ENCODE results near the gene MVD. TPM values are rescaled to one million over a fixed set of nuclear protein-coding genes. Genes with fewer than 3 reads are reported as not detected.

MVD gene
- total and polyA plus RNA-seq, 3 experiments from 2014 or later: 25.6 to 59.7 (median 58.0) TPM

- Histone ChIP-seq H3K9me3 (ENCODE audit: low read length) (no peaks in the 10 kb centered on the region), H3K27me3 (ENCODE audit: insufficient read depth, low read length, poor library complexity, severe bottlenecking) (no peaks in the 10 kb centered on the region), H3K27ac (ENCODE audit: low read depth, low read length) (peak overlapping the region; percentile 75), H3K4me1 (ENCODE audit: insufficient read depth, low read length) (peaks cover 40% of the 10 kb centered on the region), H3K4me3 (ENCODE audit: low read length) (peak overlapping the region; percentile 61), H3K36me3 (ENCODE audit: insufficient read depth, low read length) (no peaks in the 10 kb centered on the region)
- H3K4me1 Mint-ChIP-seq: peaks cover 31 to 48% (median 31%) of the 10 kb centered on the region in 3 donors
- POLR2A ChIA-PET: interaction anchor here (1.6 to 2.4 kb wide), 2 partner anchors 14 to 68 kb away, joined by 8 to 15 read pairs; no protein-coding TSS in a partner anchor
- H3K4me3 Mint-ChIP-seq: peak overlapping the region; percentile 75 to 90 (median 82)
- peaks cover 0 to 34% (median 3%) of the 10 kb centered on the region in 3 donors for H3K36me3 Mint-ChIP-seq
- H3K27ac Mint-ChIP-seq: peak overlapping the region; percentile 83 to 97 (median 92)
- CTCF ChIA-PET: interaction anchor here (1.0 to 4.2 kb wide), 3 partner anchors 14 to 159 kb away, joined by 3 to 21 read pairs (median 6); partner anchors contain the start of gene ZC3H18
- no peaks in the 10 kb centered on the region for H3K27me3 Mint-ChIP-seq
- peaks cover 0 to 6% (median 3%) of the 10 kb centered on the region in 5 donors for H3K9me3 Mint-ChIP-seq
- peak; percentile 46 to 73 (median 56) for DNase-seq
Observed at GRCh38 chr16:88634141-88634993, 28.5 kb downstream of the MVD start.

- H3K27me3 Mint-ChIP-seq: no peaks in the 10 kb centered on the region
- H3K9me3 Mint-ChIP-seq: peaks cover 0 to 6% (median 3%) of the 10 kb centered on the region in 5 donors
- peaks cover 34% of the 10 kb centered on the region for H3K4me1 ChIP-seq (ENCODE audit: insufficient read depth, low read length)
- peak overlapping the region; percentile 75 to 90 (median 82) for H3K4me3 Mint-ChIP-seq
- no peaks in the 10 kb centered on the region for H3K27me3 ChIP-seq (ENCODE audit: insufficient read depth, low read length, poor library complexity, severe bottlenecking)
- peak overlapping the region; percentile 75 for H3K27ac ChIP-seq (ENCODE audit: low read depth, low read length)
- ChIA-PET POLR2A (interaction anchor here (0.7 to 2.4 kb wide), 5 partner anchors 14 to 69 kb away, joined by 3 to 15 read pairs (median 4); partner anchors contain the start of gene MVD), CTCF (interaction anchor here (0.7 to 4.2 kb wide), 11 partner anchors 13 to 1140 kb away, joined by 3 to 21 read pairs (median 3); partner anchors contain the start of genes GALNS, MVD, TRAPPC2L and ZC3H18)
- no peaks in the 10 kb centered on the region for H3K9me3 ChIP-seq (ENCODE audit: low read length)
- no peaks in the 10 kb centered on the region for H3K36me3 ChIP-seq (ENCODE audit: insufficient read depth, low read length)
- peak overlapping the region; percentile 61 for H3K4me3 ChIP-seq (ENCODE audit: low read length)
- H3K27ac Mint-ChIP-seq: peak overlapping the region; percentile 83 to 97 (median 92)
- peaks cover 0 to 39% (median 3%) of the 10 kb centered on the region in 3 donors for H3K36me3 Mint-ChIP-seq
- DNase-seq: peak; percentile 44 to 83 (median 69)
- H3K4me1 Mint-ChIP-seq: peaks cover 30 to 43% (median 31%) of the 10 kb centered on the region in 3 donors
Observed at GRCh38 chr16:88633684-88634140, 29.2 kb downstream of the MVD start.

- Mint-ChIP-seq H3K9me3 (peaks cover 0 to 4% (median under 1%) of the 10 kb centered on the region in 5 donors), H3K27ac (peak overlapping the region in 7 of 8 donors; percentile 17 to 97 (median 93)), H3K4me3 (peak overlapping the region in 4 of 7 donors; percentile 19 to 65 (median 34)), H3K4me1 (peaks cover 19 to 32% (median 22%) of the 10 kb centered on the region in 3 donors), H3K27me3 (no peaks in the 10 kb centered on the region), H3K36me3 (peaks cover 0 to 50% (median 3%) of the 10 kb centered on the region in 3 donors)
- DNase-seq: no peak
- Histone ChIP-seq H3K36me3 (ENCODE audit: insufficient read depth, low read length) (peaks cover 8% of the 10 kb centered on the region), H3K27me3 (ENCODE audit: insufficient read depth, low read length, poor library complexity, severe bottlenecking) (no peaks in the 10 kb centered on the region), H3K4me3 (ENCODE audit: low read length) (no peak overlapping the region), H3K9me3 (ENCODE audit: low read length) (no peaks in the 10 kb centered on the region), H3K4me1 (ENCODE audit: insufficient read depth, low read length) (peaks cover 22% of the 10 kb centered on the region), H3K27ac (ENCODE audit: low read depth, low read length) (no peak overlapping the region)
- CTCF ChIA-PET: interaction anchor here (0.9 to 4.2 kb wide), 7 partner anchors 12 to 1141 kb away, joined by 3 to 21 read pairs (median 5); partner anchors contain the start of gene ZC3H18
- POLR2A ChIA-PET: interaction anchor here (0.5 to 2.4 kb wide), 5 partner anchors 12 to 70 kb away, joined by 3 to 15 read pairs (median 7); partner anchors contain the start of gene MVD
Observed at GRCh38 chr16:88632587-88632930, 30.3 kb downstream of the MVD start.

- DNase-seq: no peak
- Histone ChIP-seq H3K27ac (ENCODE audit: low read depth, low read length) (no peak overlapping the region), H3K27me3 (ENCODE audit: insufficient read depth, low read length, poor library complexity, severe bottlenecking) (no peaks in the 10 kb centered on the region), H3K9me3 (ENCODE audit: low read length) (no peaks in the 10 kb centered on the region), H3K36me3 (ENCODE audit: insufficient read depth, low read length) (peaks cover 10% of the 10 kb centered on the region), H3K4me3 (ENCODE audit: low read length) (no peak overlapping the region), H3K4me1 (ENCODE audit: insufficient read depth, low read length) (peaks cover 17% of the 10 kb centered on the region)
- CTCF ChIA-PET: interaction anchor here (0.9 to 4.2 kb wide), 5 partner anchors 9 to 62 kb away, joined by 3 to 21 read pairs (median 6); partner anchors contain the start of gene ZC3H18
- H3K27ac Mint-ChIP-seq: peak overlapping the region in 7 of 8 donors; percentile 5 to 97 (median 76)
- peaks cover 14 to 27% (median 17%) of the 10 kb centered on the region in 3 donors for H3K4me1 Mint-ChIP-seq
- H3K27me3 Mint-ChIP-seq: no peaks in the 10 kb centered on the region
- POLR2A ChIA-PET: interaction anchor here (0.7 to 2.4 kb wide), 2 partner anchors 9 to 12 kb away, joined by 8 to 15 read pairs; no protein-coding TSS in a partner anchor
- H3K4me3 Mint-ChIP-seq: peak overlapping the region in 3 of 7 donors; percentile 13 to 65 (median 58)
- H3K36me3 Mint-ChIP-seq: peaks cover 0 to 53% (median 3%) of the 10 kb centered on the region in 3 donors
- H3K9me3 Mint-ChIP-seq: peaks cover 0 to under 1% (median 0%) of the 10 kb centered on the region in 5 donors
Observed at GRCh38 chr16:88631920-88632586, 30.8 kb downstream of the MVD start.

- H3K27me3 Mint-ChIP-seq: no peaks in the 10 kb centered on the region
- no peak overlapping the region for H3K4me3 ChIP-seq (ENCODE audit: low read length)
- DNase-seq: no peak
- peaks cover 16% of the 10 kb centered on the region for H3K4me1 ChIP-seq (ENCODE audit: insufficient read depth, low read length)
- H3K9me3 Mint-ChIP-seq: no peaks in the 10 kb centered on the region
- H3K36me3 Mint-ChIP-seq: peaks cover 0 to 60% (median 3%) of the 10 kb centered on the region in 3 donors
- no peaks in the 10 kb centered on the region for H3K9me3 ChIP-seq (ENCODE audit: low read length)
- no peaks in the 10 kb centered on the region for H3K27me3 ChIP-seq (ENCODE audit: insufficient read depth, low read length, poor library complexity, severe bottlenecking)
- no peak overlapping the region for H3K27ac ChIP-seq (ENCODE audit: low read depth, low read length)
- peaks cover 12 to 27% (median 16%) of the 10 kb centered on the region in 3 donors for H3K4me1 Mint-ChIP-seq
- H3K36me3 ChIP-seq (ENCODE audit: insufficient read depth, low read length): peaks cover 14% of the 10 kb centered on the region
- ChIA-PET CTCF (interaction anchor here (0.9 to 4.2 kb wide), 3 partner anchors 9 to 54 kb away, joined by 3 to 21 read pairs (median 8); no protein-coding TSS in a partner anchor), POLR2A (interaction anchor here (0.7 kb wide), 1 partner anchor 9 kb away, joined by 8 read pairs; no protein-coding TSS in a partner anchor)
- peak overlapping the region in 6 of 8 donors; percentile 47 to 96 (median 76) for H3K27ac Mint-ChIP-seq
- peak overlapping the region in 3 of 7 donors; percentile 13 to 63 (median 58) for H3K4me3 Mint-ChIP-seq
Observed at GRCh38 chr16:88631384-88631783, 31.5 kb downstream of the MVD start.

GRCh38 chr16:88630941-88631340, 31.9 kb downstream of the MVD start:
- H3K9me3 ChIP-seq (ENCODE audit: low read length): no peaks in the 10 kb centered on the region
- no peak overlapping the region for H3K4me3 ChIP-seq (ENCODE audit: low read length)
- H3K4me3 Mint-ChIP-seq: peak overlapping the region in 1 of 7 donors; percentile 58
- peak overlapping the region in 3 of 8 donors; percentile 43 to 96 (median 75) for H3K27ac Mint-ChIP-seq
- POLR2A ChIA-PET: no interaction called here
- CTCF ChIA-PET: interaction anchor here (0.9 to 4.2 kb wide), 2 partner anchors 10 to 11 kb away, joined by 3 to 21 read pairs; no protein-coding TSS in a partner anchor
- H3K27ac ChIP-seq (ENCODE audit: low read depth, low read length): no peak overlapping the region
- no peaks in the 10 kb centered on the region for H3K27me3 ChIP-seq (ENCODE audit: insufficient read depth, low read length, poor library complexity, severe bottlenecking)
- H3K36me3 ChIP-seq (ENCODE audit: insufficient read depth, low read length): peaks cover 14% of the 10 kb centered on the region
- no peak for DNase-seq
- no peaks in the 10 kb centered on the region for H3K9me3 Mint-ChIP-seq
- no peaks in the 10 kb centered on the region for H3K27me3 Mint-ChIP-seq
- peaks cover 7 to 24% (median 12%) of the 10 kb centered on the region in 3 donors for H3K4me1 Mint-ChIP-seq
- H3K4me1 ChIP-seq (ENCODE audit: insufficient read depth, low read length): peaks cover 16% of the 10 kb centered on the region
- H3K36me3 Mint-ChIP-seq: peaks cover 0 to 64% (median 3%) of the 10 kb centered on the region in 3 donors

GRCh38 chr16:88630433-88630832, 32.5 kb downstream of the MVD start:
- H3K4me1 ChIP-seq (ENCODE audit: insufficient read depth, low read length): peaks cover 12% of the 10 kb centered on the region
- Mint-ChIP-seq H3K4me1 (peaks cover 5 to 20% (median 9%) of the 10 kb centered on the region in 3 donors), H3K4me3 (no peak overlapping the region), H3K36me3 (peaks cover 0 to 68% (median 3%) of the 10 kb centered on the region in 3 donors), H3K27me3 (no peaks in the 10 kb centered on the region), H3K9me3 (no peaks in the 10 kb centered on the region), H3K27ac (peak overlapping the region in 3 of 8 donors; percentile 29 to 95 (median 45))
- peaks cover 16% of the 10 kb centered on the region for H3K36me3 ChIP-seq (ENCODE audit: insufficient read depth, low read length)
- CTCF ChIA-PET: interaction anchor here (4.2 kb wide), 1 partner anchor 10 kb away, joined by 21 read pairs; no protein-coding TSS in a partner anchor
- no peak overlapping the region for H3K4me3 ChIP-seq (ENCODE audit: low read length)
- no peaks in the 10 kb centered on the region for H3K9me3 ChIP-seq (ENCODE audit: low read length)
- DNase-seq: no peak
- POLR2A ChIA-PET: no interaction called here
- H3K27me3 ChIP-seq (ENCODE audit: insufficient read depth, low read length, poor library complexity, severe bottlenecking): no peaks in the 10 kb centered on the region
- no peak overlapping the region for H3K27ac ChIP-seq (ENCODE audit: low read depth, low read length)
